ENCODE data around the gene ATG2B.

- no peak for TF ChIP-seq CTCF (IDR thresholded peaks at IDR 0.05)
- no peak for TF ChIP-seq POLR2AphosphoS5 (IDR thresholded peaks at IDR 0.05)
Measured at GRCh38 chr14:96400495-96400894, 37.4 kb upstream of the ATG2B start.

Measured in prostate gland (tissue), 2 donors.